CD1c-positive myeloid dendritic cell (primary cell): Measurements from ENCODE around the gene SEMA5A.

Experiments used
- DNase-seq: peaks from one replicate; pipeline ENCODE4 v3.0.0-alpha.2; 2016; ENCODE audit errors: extremely low spot score

SEMA5A gene

DNA sequence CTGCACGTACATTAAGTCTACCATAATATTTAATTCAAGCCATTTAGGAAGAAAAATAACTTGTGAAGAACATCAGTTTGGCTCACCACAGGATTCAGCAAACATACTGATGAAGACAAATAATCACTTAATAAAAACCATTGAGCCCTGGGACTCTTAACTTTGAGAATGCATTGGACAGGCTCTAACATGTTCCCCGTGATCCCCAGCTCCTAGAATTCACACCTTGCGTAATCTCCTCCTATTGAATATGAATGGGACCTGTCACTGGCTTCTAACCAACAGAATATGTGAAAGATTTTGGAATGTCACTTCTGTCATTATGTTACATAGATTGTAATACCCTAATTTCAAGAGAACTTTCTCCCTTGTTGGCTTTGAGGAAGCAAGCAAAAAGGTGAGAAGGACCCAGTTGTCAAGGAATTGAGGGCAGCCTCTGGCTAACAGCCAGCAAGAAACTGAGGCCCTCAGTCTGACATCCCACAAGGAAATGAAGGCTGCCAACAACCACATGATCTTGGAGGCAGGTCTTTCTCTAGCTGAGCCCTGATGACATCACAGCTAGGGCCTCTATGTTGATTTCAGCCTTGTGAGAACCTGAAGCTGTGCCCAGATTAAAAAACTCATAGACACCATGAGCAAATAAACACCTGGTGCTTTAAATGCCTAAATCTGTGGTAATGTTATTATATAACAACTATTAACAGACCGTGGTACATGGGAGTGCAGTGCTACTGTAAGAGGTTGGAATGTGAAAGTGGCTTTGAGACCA, 433.2 kb downstream of the SEMA5A start:
- no peak for DNase-seq

DNA sequence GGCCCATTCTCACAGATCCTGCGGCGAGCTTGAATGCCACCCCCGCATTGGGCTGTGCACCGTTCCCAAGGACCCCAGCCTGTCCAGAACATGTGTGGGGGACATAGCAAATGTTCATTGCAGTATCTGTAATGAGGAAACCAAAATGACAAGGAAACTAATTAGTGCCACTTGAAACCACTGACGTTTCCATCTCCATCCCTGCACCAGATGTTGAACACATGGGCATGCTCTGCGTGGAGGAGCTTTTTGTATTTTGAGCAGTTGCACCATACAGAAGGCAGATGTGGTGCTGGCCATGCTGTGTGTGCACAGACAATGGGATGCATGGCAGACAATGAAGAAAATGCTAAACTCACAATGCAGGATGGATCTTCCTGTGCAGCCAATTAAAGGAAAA, 437.7 kb downstream of the SEMA5A start:
- no peak for DNase-seq

- no peak for DNase-seq
Measured at GRCh38 chr5:9105851-9106250, 440.0 kb downstream of the SEMA5A start.

DNA sequence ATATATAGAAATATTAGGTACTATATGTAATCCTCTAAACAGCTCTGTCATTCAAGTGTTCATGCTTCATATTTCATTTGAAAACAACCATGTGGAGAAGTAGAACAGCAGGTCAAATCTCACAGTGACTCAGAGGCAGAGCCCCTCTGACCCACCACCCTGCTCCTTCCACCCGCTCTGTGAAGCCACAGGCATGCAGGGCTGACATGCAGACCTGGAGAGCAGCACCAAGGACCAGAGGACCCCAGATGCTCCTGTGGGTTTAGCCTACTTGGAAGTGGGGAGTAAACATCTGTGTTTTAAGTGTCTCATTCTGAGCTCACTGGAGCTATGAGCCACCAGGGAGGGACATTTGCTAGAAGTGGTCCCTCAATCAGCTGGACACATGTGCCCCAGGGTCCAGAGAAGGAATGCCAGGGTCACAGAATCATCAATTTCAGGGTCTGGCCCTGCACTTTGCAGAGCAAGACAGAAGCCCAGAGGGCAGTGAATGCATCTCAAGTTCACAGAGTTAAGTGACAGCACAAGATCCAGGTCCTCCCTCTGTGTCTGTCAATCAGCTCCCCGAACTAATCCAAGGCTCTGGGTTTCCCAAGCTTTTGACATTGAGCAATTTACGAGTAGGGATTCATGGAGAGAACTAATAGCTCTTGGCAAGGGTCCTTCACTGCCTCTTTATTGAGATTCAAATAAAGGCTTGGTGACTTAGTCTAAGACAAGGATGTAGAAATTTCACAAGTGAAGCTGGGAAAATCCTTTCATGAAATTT, 441.1 kb downstream of the SEMA5A start:
- DNase-seq, result no peak

GRCh38 chr5:9103290-9103689, 442.6 kb downstream of the SEMA5A start:
- no peak for DNase-seq

DNA sequence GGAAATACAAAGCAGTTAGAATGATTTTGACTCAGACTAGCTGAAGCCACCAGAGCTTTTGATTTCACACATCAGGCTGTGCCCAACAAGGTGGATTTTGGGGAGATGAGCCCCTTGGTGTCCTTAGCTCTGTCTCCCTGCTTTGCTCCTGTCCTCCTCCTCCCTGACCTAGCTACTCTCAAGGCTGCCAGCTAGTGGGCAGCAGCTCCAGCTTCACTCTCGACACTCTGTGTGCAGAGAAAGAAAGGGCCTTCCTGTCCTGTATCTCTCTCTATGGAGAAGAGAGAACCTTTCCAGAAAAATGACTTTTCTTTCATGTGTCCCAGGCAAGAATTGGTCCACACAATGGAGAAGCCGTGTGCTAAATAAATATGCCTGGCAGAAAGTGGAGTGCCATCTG, 446.2 kb downstream of the SEMA5A start:
- no peak for DNase-seq

DNA sequence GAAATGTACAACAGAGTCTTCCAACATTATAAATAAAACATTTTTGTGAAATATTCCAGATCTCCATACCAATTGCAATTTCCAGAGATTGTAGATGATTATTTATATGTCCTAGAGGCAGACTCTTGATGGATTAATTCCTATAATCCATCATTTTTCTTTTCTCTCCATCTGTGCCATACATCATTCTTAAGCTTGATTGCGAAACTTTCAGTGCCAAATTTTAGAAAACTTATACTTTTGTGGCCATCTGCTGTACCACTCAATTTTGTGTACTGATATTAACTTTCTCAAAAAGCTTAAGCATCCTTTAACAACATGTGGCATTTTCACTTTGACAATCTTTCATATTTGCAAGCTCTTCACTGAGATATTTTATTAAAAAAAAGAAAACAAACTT, 446.9 kb downstream of the SEMA5A start:
- DNase-seq, result no peak

- DNase-seq, result no peak
Measured at GRCh38 chr5:9094582-9094981, 451.3 kb downstream of the SEMA5A start.

DNA sequence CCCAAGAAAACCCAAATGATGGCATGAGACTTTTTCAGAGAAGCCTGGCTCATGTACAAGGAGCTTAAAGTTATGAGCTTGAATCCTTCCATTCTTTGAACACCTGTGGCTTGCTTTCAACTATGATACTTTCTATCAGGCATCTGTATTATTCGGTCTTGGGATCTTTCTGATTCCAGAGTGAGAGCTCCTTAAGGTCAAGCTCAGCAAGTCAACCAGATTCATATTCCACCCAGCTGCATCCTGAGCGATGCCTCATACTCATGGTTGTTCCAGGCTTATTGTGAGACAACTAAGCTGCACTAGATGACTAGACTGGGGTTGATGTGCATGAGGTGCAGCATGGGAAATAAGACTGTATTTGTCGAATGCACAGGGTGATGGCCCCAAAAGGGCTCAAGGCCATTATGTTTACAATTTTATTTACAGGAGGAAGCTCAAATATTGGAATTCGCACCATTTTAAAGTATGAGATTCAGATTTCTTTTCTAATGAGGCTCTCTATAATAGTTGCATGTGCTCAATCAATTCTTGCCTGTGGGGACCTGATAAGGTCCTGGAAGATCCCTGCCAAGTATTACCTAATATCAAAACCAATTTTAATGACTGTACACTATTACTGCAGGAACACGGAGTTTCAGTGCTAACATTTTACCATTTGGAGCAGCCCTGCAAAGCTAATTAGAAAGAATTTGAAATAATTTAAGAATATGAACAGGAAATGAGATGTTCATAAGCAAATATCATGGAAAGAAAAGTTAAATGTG, 453.8 kb downstream of the SEMA5A start:
- DNase-seq, result no peak

GRCh38 chr5:9090381-9091026, 455.4 kb downstream of the SEMA5A start:
- DNase-seq, result no peak

GRCh38 chr5:9089893-9090292, 456.0 kb downstream of the SEMA5A start:
- no peak for DNase-seq

DNA sequence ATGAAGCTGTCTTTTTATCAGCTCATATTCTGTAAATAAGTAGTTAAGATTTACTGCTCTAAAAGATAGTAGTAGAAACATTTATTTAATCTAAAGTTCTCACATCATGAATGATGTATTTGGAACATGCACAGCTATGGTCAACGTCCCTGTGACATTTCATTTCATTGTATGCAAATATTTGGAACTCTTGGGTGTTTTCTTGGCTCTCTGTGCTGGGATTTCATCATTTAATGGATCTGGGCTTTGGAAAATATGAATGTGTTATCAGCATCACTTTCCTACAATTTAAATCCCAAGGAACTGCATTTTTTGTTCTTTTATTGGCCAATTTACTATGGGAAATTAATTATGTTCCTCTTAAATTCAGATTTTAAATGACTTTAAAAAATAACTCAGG, 462.9 kb downstream of the SEMA5A start:
- no peak for DNase-seq

DNA sequence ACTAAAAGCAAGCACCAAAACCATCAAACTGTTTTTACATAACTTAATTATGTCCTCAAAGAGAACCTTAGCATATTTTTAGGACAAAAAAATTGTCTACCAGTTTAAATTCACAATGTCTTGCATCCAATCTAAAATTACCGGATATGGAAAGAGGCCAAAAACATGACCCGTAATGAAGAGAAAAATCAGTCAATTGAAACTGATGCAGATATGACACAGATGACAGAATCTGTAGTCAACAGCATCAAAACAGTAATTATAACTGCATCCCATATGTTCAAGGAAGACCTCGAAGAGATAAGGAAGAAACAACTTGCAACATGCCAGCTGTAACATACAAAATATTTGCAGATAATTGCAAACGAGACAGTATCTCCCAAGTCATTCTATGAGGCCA, 473.2 kb downstream of the SEMA5A start:
- no peak for DNase-seq

DNA sequence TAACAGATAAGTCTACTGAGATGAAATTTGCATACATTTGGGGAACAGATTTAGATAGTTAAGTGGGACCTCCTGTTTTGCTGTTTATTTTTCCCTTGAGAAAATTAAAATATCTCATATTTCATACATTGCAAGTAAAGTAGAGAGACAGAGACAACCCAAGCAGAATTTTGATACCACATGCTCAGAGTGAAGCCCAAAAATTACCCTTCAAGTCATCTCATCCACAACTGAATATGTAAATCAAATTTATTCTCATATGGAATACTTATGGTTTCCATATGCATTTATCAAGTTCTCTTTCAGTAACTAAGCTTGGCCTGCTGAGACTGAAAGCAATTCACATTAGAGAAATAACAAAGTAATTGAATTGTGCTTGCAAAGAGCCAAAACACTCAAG, 474.4 kb downstream of the SEMA5A start:
- no peak for DNase-seq

GRCh38 chr5:9071074-9071473, 474.8 kb downstream of the SEMA5A start:
- DNase-seq, result no peak

GRCh38 chr5:9069650-9070049, 476.2 kb downstream of the SEMA5A start:
- DNase-seq, result no peak

DNA sequence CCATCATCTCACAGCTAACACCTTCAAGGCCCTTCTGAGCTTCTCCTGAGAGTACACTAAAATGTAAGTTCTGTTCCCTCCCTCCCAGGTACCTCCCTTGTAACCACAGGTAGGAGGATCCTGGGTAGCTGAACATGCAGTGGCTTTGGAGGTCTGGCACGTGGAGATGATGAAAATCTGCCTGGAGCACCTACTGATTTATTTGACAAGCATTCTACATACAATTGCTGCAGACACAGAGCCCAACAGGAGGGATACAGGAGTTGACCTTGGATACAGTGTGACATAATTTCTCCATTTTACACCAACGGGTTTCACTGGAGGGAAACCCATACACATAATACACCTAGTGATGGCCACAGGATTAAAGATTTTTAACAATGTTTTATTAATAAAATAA, 478.7 kb downstream of the SEMA5A start:
- no peak for DNase-seq

GRCh38 chr5:9066349-9066748, 479.5 kb downstream of the SEMA5A start:
- no peak for DNase-seq

DNA sequence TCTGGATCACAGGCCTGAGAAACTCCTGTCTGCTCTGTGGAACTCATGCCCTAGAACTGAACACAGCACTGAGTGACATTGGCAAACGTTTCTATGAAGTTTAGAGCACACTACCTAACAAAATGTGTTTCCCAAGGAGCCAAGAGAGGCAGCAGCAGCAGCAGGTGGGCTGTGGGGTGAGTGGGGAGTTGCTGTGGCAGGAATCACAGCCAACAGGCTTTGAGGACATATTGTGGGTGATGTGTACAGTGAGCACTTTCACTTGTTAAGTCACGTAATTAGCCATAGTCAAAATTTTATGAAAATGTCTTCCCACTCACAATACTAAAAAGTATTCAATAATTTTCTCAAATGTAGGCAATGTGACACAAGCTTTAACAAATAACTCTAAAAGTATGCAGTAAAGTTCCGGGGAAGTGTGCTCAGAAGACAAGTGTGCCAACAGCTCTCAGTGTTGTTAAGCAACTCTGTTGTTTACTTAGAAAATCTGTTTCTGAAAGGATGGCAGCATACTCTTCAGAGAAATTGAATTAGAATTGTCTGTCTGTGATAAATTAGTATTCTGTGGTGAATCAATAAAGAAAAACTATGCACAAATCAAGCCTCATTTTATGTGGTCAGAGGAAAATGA, 482.1 kb downstream of the SEMA5A start:
- DNase-seq, result no peak

- no peak for DNase-seq
Measured at GRCh38 chr5:9062873-9063272, 483.0 kb downstream of the SEMA5A start.

GRCh38 chr5:9059920-9060691, 485.8 kb downstream of the SEMA5A start:
- no peak for DNase-seq
